ENCODE results near the gene FTH1.

The FTH1 gene

DNA sequence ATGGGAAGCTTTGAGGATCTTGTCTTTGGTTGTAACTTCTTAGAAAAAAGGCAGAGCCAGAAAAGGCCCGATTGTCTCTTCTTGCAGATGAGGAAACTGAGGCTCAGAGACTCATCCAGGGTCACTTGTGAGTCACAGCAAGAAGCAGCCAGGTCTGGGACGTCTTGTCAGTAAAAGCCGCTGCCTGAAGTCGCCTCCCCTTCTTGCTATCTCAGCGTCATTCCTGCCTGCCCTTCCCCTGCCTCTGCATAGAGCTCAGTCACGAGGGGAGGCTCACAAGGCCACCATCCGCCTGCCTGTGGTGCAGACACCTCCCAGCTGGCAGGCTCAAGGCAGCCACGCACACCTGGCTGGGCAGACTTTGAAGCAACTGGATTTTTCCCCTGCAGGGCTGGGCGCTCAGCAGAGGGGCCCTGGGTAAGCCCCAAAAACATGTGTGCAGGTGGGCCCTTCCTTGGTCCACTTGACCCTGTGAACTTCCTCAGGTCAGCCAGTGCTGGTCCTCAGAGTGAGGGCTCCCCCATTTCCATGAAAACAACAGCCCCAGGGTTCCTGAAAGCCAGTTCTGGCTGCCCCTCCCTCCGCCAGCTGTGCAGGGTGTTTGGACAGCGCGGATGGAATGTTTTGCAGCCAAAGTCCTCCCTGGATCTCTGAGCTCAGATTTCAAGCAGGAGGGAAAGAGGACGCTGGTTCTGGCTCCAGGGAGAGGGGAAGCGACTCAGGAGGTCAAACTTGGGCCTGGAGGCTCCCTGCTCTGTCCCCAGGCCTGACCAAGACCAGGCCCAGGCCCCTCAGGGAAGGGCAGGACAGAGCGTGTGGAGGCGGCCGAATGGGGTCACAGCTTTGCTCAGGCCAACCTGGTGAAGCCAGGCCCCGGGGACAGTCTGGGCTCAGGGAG is 44.0 kb downstream of the FTH1 start:
- H2BK12ac ChIP-seq (ENCODE audit: low read length), result peak overlapping the region; percentile 89
- no peak overlapping the region for H2AK5ac ChIP-seq (ENCODE audit: low read depth, low read length)
- no peaks in the 10 kb centered on the region for H3K79me1 ChIP-seq (ENCODE audit: low read depth, low read length)
- peak overlapping the region; percentile 60 for H3K9ac ChIP-seq (ENCODE audit: low read depth, low read length, poor library complexity)
- no peak overlapping the region for H4K8ac ChIP-seq (ENCODE audit: low read depth, low read length)
- H3K23ac ChIP-seq (ENCODE audit: low read depth, low read length, poor library complexity), result peak overlapping the region; percentile 10
- no peak overlapping the region for H2BK120ac ChIP-seq (ENCODE audit: low read depth, low read length)
- no peak for DNase-seq (ENCODE audit: low spot score)
- H3K14ac ChIP-seq (ENCODE audit: low read length), result peak overlapping the region; percentile 12
- H3K36me3 ChIP-seq (replicated peaks in 1 of 2; ENCODE audit: control insufficient read depth in 2 of 2, insufficient read depth in 2 of 2, low read length in 2 of 2), result no peaks in the 10 kb centered on the region
- no peak overlapping the region for H3K4me3 ChIP-seq (ENCODE audit: low read length in 2 of 2)
- H3K27ac ChIP-seq (replicated peaks; ENCODE audit: low read length), result no peak overlapping the region
- peak overlapping the region; percentile 73 for H3K18ac ChIP-seq (ENCODE audit: low read length)
- no peaks in the 10 kb centered on the region for H3K9me3 ChIP-seq (replicated peaks in 1 of 2; ENCODE audit: control insufficient read depth in 2 of 2, insufficient read depth in 1 of 2, low read depth in 1 of 2, low read length in 2 of 2)
- H3K27me3 ChIP-seq (ENCODE audit: control insufficient read depth in 3 of 3, insufficient read depth in 3 of 3, low read depth in 1 of 3, low read length in 3 of 3), result peaks cover 0 to 24% (median 2%) of the 10 kb centered on the region in 3 experiments
- peaks cover 12 to 16% of the 10 kb centered on the region in 2 donors for H3K4me1 ChIP-seq (ENCODE audit: control insufficient read depth in 2 of 2, insufficient read depth in 1 of 2, low read depth in 1 of 2, low read length in 2 of 2)
- no peak overlapping the region for H3K4me2 ChIP-seq (ENCODE audit: insufficient read depth, low read length, poor library complexity, severe bottlenecking)
- H2BK15ac ChIP-seq (ENCODE audit: low read length), result peak overlapping the region; percentile 59
- H3K4ac ChIP-seq (ENCODE audit: low read length), result no peak overlapping the region
- no peak overlapping the region for H4K91ac ChIP-seq (ENCODE audit: low read depth, low read length, poor library complexity)
- H2AFZ ChIP-seq (ENCODE audit: low read length), result peak overlapping the region; percentile 76
- no peak overlapping the region for H2BK5ac ChIP-seq (ENCODE audit: low read length)
- WGBS, 2 donors (ENCODE audit: extremely low coverage in 2 of 2, insufficient read length in 2 of 2, insufficient replicate concordance in 1 of 2), result no CpG with 5 or more reads among the region's 18 CpGs

DNA sequence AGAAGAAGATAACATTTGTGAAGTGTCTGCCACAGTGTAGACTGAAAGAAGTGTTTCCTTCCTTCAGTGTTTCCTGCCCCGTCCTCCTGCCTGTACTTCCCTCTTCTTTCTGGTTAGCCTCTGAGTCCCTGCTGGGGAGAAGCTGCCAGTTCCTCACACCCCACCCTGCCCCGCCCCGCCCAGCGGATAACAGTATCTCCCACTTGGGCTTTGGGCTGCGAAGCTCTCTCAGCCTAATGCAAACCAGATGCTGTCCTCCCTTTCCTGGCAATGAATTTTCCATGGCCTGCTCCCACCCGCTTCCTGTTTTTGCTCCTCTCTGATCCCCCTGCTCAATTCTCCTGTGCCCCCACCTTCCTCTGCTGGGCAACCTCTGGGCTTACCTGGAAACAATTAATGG is 44.9 kb downstream of the FTH1 start:
- Histone ChIP-seq H3K14ac (ENCODE audit: low read length) (no peak overlapping the region), H3K4ac (ENCODE audit: low read length) (no peak overlapping the region), H3K36me3 (replicated peaks in 1 of 2; ENCODE audit: control insufficient read depth in 2 of 2, insufficient read depth in 2 of 2, low read length in 2 of 2) (no peaks in the 10 kb centered on the region), H3K27ac (replicated peaks; ENCODE audit: low read length) (no peak overlapping the region), H2BK120ac (ENCODE audit: low read depth, low read length) (no peak overlapping the region), H2AFZ (ENCODE audit: low read length) (no peak overlapping the region), H4K91ac (ENCODE audit: low read depth, low read length, poor library complexity) (no peak overlapping the region), H2BK15ac (ENCODE audit: low read length) (no peak overlapping the region), H2AK5ac (ENCODE audit: low read depth, low read length) (no peak overlapping the region), H2BK5ac (ENCODE audit: low read length) (no peak overlapping the region), H3K4me3 (ENCODE audit: low read length in 2 of 2) (no peak overlapping the region), H3K23ac (ENCODE audit: low read depth, low read length, poor library complexity) (no peak overlapping the region), H3K79me1 (ENCODE audit: low read depth, low read length) (no peaks in the 10 kb centered on the region), H3K4me1 (ENCODE audit: control insufficient read depth in 2 of 2, insufficient read depth in 1 of 2, low read depth in 1 of 2, low read length in 2 of 2) (peaks cover 14 to 19% of the 10 kb centered on the region in 2 donors), H3K9me3 (replicated peaks in 1 of 2; ENCODE audit: control insufficient read depth in 2 of 2, insufficient read depth in 1 of 2, low read depth in 1 of 2, low read length in 2 of 2) (no peaks in the 10 kb centered on the region), H3K9ac (ENCODE audit: low read depth, low read length, poor library complexity) (no peak overlapping the region), H3K27me3 (ENCODE audit: control insufficient read depth in 3 of 3, insufficient read depth in 3 of 3, low read depth in 1 of 3, low read length in 3 of 3) (peaks cover 0 to 32% (median 11%) of the 10 kb centered on the region in 3 experiments), H3K18ac (ENCODE audit: low read length) (no peak overlapping the region), H4K8ac (ENCODE audit: low read depth, low read length) (no peak overlapping the region), H2BK12ac (ENCODE audit: low read length) (no peak overlapping the region), H3K4me2 (ENCODE audit: insufficient read depth, low read length, poor library complexity, severe bottlenecking) (no peak overlapping the region)
- no CpG with 5 or more reads among the region's 6 CpGs for WGBS, 2 donors (ENCODE audit: extremely low coverage in 2 of 2, insufficient read length in 2 of 2, insufficient replicate concordance in 1 of 2)
- no peak for DNase-seq (ENCODE audit: low spot score)

DNA sequence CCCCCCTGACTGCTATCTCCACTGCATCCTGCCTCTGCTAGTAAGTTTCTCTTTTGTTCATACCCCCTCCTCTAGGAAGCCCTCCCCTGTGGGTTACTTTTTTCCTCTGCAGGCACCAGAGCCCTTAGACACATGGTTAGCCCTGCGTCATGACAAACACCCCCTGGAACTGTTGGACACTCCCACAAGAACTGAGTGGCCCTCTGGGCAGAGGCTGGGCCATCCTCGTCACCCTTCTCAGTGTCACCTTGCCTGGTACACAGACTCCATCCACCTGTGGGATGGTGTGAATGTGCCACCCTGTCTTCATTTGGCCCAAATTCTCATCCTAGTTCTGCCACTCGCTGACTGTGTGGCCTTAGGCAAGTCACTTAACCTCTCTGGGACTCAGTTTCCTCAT is 46.0 kb downstream of the FTH1 start:
- Histone ChIP-seq H3K27ac (replicated peaks; ENCODE audit: low read length) (no peak overlapping the region), H3K36me3 (replicated peaks in 1 of 2; ENCODE audit: control insufficient read depth in 2 of 2, insufficient read depth in 2 of 2, low read length in 2 of 2) (no peaks in the 10 kb centered on the region), H4K8ac (ENCODE audit: low read depth, low read length) (no peak overlapping the region), H3K14ac (ENCODE audit: low read length) (no peak overlapping the region), H4K91ac (ENCODE audit: low read depth, low read length, poor library complexity) (no peak overlapping the region), H3K4me1 (ENCODE audit: control insufficient read depth in 2 of 2, insufficient read depth in 1 of 2, low read depth in 1 of 2, low read length in 2 of 2) (peaks cover 14 to 19% of the 10 kb centered on the region in 2 donors), H3K9ac (ENCODE audit: low read depth, low read length, poor library complexity) (no peak overlapping the region), H3K4me3 (ENCODE audit: low read length in 2 of 2) (no peak overlapping the region), H3K4ac (ENCODE audit: low read length) (no peak overlapping the region), H2BK15ac (ENCODE audit: low read length) (no peak overlapping the region), H2AK5ac (ENCODE audit: low read depth, low read length) (no peak overlapping the region), H3K18ac (ENCODE audit: low read length) (peak overlapping the region; percentile 2), H3K9me3 (replicated peaks in 1 of 2; ENCODE audit: control insufficient read depth in 2 of 2, insufficient read depth in 1 of 2, low read depth in 1 of 2, low read length in 2 of 2) (no peaks in the 10 kb centered on the region), H3K27me3 (ENCODE audit: control insufficient read depth in 3 of 3, insufficient read depth in 3 of 3, low read depth in 1 of 3, low read length in 3 of 3) (peaks cover 4 to 34% (median 19%) of the 10 kb centered on the region in 3 experiments), H3K79me1 (ENCODE audit: low read depth, low read length) (peaks cover 1% of the 10 kb centered on the region), H2BK5ac (ENCODE audit: low read length) (no peak overlapping the region), H2BK120ac (ENCODE audit: low read depth, low read length) (no peak overlapping the region), H3K4me2 (ENCODE audit: insufficient read depth, low read length, poor library complexity, severe bottlenecking) (no peak overlapping the region), H2BK12ac (ENCODE audit: low read length) (no peak overlapping the region), H2AFZ (ENCODE audit: low read length) (no peak overlapping the region), H3K23ac (ENCODE audit: low read depth, low read length, poor library complexity) (no peak overlapping the region)
- no peak for DNase-seq (ENCODE audit: low spot score)
- WGBS, 2 donors (ENCODE audit: extremely low coverage in 2 of 2, insufficient read length in 2 of 2, insufficient replicate concordance in 1 of 2), result no CpG with 5 or more reads among the region's 3 CpGs
